HG03469 (cell line): ENCODE data around the gene CDK11A.
"Not testable (repeated sequence)": the region's sequence is repeated elsewhere in the genome, so short reads cannot be mapped to it uniquely, and the experiment has no call there.

ENCODE experiments used
- ATAC-seq: cut with Tn5 transposase; IDR thresholded peaks from one replicate; pipeline ENCODE4 v1.9.1; 2021; ENCODE audit warnings: mild to moderate bottlenecking, moderate library complexity, moderate number of reproducible peaks; ENCODE audit not compliant: unreplicated experiment

CDK11A gene

DNA sequence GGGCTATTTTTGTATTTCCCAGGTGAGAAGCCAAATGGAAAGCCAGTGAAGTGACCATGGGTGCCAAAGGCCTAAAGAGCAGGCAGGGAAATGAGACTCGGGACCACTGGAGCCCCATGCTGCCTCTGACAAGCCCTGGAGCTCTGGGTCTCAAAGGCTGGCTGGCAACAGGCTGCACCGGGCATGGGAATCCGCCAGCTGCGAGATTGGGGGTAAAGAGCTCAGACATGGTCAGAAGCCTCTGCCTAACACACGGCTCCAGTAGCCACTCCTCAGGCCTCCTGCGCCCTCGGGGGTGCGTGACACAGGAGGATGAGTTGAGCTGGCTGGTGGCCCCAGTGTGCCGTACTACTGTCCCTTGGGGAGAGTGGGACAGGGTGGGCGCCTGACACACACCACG is 59.8 kb downstream of the CDK11A start:
- not testable (repeated sequence) for ATAC-seq

DNA sequence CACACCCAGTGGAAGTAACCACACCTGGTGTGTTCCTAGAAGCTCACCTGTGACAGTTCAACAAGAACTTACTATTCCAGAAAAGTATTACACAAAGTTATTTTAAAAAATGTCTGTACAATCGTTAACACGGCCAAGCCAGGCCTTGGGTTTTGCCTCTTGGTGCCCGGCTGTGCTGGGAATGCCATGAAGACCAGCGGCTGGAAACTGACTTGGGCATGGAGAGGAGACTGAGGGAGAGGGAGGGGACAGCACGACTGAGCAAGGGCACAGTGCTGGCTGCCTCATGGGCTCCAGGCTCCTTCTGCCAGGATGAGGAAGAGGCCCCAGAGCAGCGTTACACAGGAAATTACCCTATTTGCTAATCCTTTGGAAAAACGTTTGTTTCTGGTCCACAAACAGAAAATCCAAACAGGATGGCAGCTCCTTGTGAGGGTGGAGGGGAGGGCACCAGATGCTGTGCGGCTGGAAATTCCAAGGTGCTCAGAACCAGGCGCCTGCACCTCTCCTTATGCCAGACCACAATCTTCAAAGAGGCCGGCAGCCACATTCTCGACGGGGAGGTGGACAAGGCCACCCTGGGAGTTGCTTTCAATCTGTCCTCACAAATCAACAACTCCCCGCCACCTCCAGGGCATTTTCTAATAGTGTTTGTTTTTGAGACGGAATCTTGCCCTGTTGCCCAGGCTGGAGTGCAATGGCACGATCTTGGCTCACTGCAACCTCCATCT is 61.2 kb downstream of the CDK11A start:
- not testable (repeated sequence) for ATAC-seq

DNA sequence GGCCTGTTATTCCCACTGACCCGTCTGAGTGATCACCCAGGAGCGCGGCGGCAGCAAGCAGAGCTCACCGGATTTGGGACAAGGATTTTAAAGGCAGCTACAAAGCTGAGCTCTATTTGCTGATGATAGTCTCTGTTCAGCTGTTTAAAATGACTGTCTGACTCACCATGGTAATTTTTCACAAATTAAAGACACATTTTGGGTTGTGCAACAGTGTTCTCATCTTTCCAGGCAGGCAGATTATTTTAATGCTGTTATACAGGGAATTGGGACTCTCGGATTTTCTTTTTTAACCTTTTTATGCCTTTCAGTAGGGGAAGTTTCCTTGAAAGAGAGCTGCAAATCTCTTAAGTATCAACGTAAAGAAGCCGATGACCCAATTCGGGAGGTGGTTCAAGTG is 61.8 kb downstream of the CDK11A start:
- not testable (repeated sequence) for ATAC-seq

DNA sequence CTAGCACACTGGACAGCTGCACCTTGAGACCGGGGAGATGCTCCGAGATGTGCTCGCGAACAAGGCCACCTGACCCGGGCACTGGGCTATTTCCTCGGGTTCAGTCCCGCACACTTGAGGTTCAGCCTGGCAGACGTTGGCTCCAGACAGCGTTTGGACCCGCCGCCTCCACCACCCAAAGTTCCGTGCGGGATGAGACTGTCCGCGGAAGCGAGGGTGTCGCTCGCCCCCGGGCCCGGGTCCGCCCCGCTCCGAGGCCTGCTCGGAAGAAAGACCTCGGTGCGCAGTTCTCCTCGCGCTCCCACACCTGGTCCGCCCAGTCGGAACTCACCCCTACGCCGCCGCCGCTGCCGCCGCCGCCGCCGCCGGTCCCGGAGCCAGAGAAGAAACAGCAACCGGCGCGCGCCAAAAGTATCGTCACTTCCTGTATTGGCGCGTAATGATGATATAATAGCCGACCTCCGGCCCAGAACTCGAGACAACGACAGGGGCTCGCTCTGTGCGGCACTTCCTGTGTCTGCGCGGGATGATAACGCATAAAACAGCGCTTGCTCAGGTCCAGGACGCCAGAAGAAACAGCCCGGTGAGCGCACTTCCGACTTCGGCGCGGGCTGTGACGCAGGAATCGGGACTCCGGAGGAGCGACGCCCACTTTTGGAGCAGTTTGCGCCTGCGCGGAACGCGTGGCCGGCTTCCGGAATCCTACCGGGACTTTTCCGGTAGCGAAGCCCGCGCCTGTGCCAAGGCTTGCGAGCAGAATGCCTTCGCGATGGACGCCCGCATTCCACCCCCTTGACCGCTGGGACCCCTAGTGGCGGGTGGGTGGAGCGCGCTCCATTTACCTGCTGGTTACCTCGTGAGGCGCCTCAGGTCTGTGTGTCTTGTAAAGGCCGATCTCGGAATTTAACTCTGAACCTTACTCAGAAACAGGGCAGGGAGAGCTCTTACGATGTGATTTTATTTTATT is 65.3 kb downstream of the CDK11A start, which contains the start of gene CDK11B:
TSS of gene CDK11B (minus strand) at position 422 of the 967 bp plus-strand sequence. CDS start 1,519 bp downstream, outside the sequence.
- ATAC-seq, result peak; percentile 67
